Head of caudate nucleus (tissue), 42 donors: ENCODE data around the gene TRIM61.
"Not testable (repeated sequence)": the region's sequence is repeated elsewhere in the genome, so short reads cannot be mapped to it uniquely, and the experiment has no call there.

Experiments
- DNase-seq, 42 donors: peaks; one replicate each; pipeline versions ENCODE4 v3.0.0 to v3.0.0-alpha.2; 2020 to 2021; ENCODE audit warnings: mixed read lengths in 7 of 42
- intact Hi-C: fragments of 100-400 bp; cut with DNase I; formaldehyde crosslinking; loops from one replicate; pipeline ENCODE4 v1.15.0; 2022

TRIM61 gene

DNA sequence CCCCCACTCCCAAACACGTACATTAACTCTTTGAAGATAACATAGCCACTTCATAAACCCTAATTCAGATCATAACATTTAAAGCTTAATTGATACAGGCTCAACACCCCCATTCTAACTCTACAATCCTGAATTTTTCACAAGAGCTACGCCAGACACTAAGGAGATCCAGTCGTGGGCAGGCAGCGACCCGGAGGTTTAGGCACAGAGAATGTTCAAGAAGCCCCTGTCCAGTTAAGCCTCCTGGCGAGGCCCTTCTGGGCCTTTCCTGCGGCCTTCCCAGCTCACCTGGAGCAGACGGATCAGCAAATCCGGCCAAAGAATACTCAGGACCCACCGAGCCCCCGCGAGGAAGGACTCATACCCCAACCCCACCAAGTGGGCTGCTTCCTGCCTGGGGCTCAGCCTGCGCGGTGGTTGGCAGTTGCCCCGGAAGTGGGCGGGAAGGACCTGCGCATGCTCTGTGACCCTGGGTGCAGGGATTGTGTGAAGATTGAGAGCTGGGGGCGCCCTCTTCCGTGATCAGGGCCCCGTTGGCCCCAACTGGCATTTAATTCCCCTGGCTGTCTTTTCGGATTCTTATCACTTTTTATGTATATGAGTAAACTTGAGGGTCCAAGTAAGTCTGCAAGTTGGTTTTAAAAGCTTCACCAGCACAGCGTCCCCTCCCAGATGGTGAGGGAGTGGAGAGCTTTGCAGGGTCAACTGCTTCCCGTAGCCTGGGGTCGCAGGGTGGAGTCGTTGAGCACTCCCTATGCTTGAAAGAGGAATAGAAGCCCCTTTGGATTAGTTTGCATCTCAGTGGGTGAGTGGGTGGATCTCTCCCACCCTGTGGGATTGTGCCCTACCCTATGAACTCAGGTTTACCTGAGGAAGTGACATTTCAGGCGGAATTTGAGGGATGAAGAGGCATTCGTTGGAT, at the start of gene TRIM61:
TSS of gene TRIM61 (minus strand) at position 415 of the 922 bp plus-strand sequence. CDS start 7,655 bp downstream, outside the sequence.
- intact Hi-C loops: no loop called here
- DNase-seq: peak in 41 of 42 donors; percentile 23 to 88 (median 68)

GRCh38 chr4:165025782-165026181, 48.3 kb upstream of the TRIM61 start:
- intact Hi-C loops: not testable (repeated sequence)

DNA sequence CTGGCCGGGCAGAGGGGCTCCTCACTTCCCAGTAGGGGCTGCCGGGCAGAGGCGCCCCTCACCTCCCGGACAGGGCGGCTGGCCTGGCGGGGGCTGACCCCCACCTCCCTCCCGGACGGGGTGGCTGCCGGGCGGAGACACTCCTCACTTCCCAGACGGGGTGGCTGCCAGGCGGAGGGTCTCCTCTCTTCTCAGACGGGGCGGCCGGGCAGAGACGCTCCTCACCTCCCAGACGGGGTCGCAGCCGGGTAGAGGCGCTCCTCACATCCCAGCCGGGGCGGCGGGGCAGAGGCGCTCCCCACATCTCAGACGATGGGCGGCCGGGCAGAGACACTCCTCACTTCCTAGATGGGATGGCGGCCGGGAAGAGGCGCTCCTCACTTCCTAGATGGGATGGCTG, 42.5 kb upstream of the TRIM61 start:
- DNase-seq, intact Hi-C loops: not testable (repeated sequence)

More at GRCh38 chr4:165025782-165026181, 48.3 kb upstream of the TRIM61 start:
- not testable (repeated sequence) for DNase-seq

GRCh38 chr4:165016971-165017370, 39.5 kb upstream of the TRIM61 start:
- no peak for DNase-seq
- intact Hi-C loops: no loop called here

GRCh38 chr4:165013691-165014090, 36.2 kb upstream of the TRIM61 start:
- intact Hi-C loops: no loop called here
- no peak for DNase-seq

DNA sequence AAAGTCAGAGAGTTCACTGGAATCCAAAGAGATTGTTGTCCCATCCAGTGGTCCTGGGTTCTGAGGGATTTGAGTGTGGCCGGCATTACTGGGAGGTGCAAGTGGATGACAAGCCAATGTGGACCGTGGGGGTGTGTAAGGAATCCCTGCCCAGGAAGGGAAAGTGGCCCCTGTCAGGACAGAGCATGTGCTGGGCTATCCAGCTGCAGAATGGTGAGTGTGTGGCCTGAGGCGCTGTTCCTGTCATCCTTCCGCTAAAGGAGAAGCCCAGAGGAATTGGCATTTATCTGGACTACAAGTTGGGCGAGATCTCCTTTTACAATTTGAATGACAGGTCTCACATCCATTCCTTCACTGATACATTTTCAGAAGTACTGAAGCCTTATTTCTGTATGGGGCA, 33.9 kb upstream of the TRIM61 start:
- intact Hi-C loops: no loop called here
- no peak for DNase-seq

GRCh38 chr4:165010991-165011390, 33.5 kb upstream of the TRIM61 start:
- no peak for DNase-seq
- intact Hi-C loops: no loop called here

DNA sequence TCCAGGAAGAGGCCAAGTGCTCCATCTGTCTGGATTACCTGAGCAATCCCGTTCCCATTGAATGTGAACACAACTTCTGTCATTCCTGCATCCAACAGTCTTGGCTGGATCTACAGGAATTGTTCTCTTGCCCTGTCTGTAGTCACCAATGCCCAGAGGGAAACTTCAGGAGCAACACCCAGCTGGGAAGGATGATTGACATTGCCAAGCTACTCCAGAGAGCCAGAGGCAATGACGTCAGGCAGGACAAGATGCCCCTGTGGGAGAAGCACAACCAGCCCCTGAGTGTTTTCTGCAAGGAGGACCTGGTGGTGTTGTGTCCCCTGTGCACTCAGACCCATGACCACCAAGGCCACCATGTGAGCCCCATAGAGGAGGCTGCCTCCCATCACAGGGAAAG, 33.0 kb upstream of the TRIM61 start:
- intact Hi-C loops: no loop called here
- no peak for DNase-seq

DNA sequence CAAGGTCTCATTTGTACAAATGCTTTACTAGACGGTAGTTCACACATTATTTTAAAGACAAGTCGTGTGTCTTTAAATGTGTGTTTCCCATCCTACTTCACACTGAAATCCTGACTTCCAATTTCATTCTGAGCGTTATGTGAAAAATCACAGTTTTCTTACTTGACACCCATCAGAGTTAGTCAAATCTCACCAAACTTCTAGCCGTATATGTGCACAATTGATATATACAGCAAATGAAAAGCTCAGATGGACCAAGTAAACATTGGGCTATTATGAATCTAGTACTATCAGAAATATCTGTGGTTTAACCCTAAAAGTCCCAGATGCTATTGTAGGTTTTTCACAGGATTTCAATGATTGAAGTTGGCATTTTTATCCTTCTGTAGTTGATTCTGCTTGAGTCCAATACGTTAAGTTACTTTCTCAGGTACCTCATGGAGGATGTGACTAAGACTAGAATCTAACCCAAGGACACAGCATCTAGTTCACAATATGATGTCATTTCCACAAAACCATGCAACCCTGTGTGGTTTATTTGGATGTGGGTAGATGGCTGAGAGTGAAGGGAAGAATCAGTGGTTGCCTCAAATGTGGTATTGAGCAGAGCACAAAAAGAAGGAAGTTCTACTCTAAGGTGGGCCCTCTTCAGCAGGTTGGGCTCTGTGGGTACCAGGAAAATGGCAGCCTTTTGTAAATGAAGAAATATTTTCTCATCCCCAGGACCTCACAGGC, 32.2 kb upstream of the TRIM61 start:
- no peak for DNase-seq
- intact Hi-C loops: no loop called here

GRCh38 chr4:165006886-165007285, 29.4 kb upstream of the TRIM61 start:
- intact Hi-C loops: no loop called here
- no peak for DNase-seq

GRCh38 chr4:165006456-165006855, 29.0 kb upstream of the TRIM61 start:
- DNase-seq: no peak
- intact Hi-C loops: no loop called here

DNA sequence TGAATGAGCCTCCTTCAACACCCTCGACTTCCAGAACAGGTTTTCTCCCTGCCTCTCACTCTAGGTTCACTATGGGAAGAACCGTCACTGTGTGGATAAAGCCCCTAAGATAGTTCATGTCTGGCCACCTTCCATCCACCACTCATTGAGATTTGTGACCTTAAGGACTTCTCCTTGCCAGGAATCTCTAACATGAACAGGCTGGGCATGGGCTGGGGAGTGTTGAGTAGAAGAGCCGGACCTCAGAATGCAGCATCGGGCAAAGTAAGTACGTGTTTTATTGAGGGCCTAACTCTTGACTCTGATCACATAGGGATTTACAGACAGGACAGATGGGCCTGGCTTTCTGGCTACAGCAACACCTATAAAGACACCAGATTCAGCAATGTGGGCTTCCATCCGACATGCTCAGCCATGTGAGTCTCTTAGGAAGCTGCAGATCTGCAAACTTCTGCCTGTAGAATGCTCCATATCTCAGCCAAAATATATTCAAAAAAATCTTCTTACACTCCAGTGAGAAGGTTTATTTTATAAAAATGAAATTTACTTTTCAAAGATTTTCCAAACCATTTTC, 28.0 kb upstream of the TRIM61 start:
- intact Hi-C loops: no loop called here
- no peak for DNase-seq

- intact Hi-C loops, DNase-seq: not testable (repeated sequence)
Observed at GRCh38 chr4:165001957-165002356, 24.5 kb upstream of the TRIM61 start.

DNA sequence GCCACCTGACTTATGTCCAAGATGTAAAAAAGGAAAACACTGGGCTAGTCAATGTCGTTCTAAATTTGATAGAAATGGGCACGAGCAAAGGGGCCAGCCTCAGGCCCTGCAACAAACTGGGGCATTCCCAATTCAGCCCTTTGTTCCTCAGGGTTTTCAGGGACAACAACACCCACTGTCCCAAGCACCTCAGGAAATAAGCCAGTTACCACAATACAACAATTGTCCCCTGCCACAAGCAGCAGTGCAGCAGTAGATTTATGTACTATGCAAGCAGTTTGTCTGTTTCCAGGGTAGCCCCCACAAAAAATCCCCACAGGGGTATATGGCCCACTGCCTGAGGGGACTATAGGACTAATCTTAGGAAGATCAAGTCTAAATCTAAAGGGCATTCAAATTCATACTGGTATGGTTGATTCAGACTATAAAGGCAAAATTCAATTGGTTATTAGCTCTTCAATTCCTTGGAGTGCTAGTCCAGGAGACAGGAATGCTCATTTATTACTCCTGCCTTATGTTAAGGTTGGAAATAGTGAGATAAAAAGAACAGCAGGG, 21.1 kb upstream of the TRIM61 start:
- intact Hi-C loops: not testable (repeated sequence)
- DNase-seq: peak in 27 of 42 donors; percentile 6 to 68 (median 39)

- DNase-seq: peak in 24 of 42 donors; percentile 13 to 73 (median 42)
- intact Hi-C loops: no loop called here
Observed at GRCh38 chr4:164997941-164998340, 20.5 kb upstream of the TRIM61 start.

DNA sequence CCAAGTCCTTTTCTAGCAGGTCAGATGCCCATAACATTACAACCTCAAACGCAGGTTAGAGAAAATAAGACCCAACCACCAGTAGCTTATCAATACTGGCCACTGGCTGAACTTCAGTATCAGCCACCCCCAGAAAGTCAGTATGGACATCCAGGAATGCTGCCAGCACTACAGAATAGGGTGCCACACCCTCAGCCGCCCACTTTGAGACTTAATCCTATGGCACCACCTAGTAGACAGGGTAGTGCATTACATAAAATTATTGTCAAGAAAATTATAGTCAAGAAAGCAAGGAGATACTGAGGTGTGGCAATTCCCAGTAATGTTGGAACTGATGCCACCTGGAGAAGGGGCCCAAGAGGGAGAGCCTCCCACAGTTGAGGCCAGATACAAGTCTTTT, 19.9 kb upstream of the TRIM61 start:
- DNase-seq: peak in 9 of 42 donors; percentile 9 to 58 (median 22)
- intact Hi-C loops: no loop called here

DNA sequence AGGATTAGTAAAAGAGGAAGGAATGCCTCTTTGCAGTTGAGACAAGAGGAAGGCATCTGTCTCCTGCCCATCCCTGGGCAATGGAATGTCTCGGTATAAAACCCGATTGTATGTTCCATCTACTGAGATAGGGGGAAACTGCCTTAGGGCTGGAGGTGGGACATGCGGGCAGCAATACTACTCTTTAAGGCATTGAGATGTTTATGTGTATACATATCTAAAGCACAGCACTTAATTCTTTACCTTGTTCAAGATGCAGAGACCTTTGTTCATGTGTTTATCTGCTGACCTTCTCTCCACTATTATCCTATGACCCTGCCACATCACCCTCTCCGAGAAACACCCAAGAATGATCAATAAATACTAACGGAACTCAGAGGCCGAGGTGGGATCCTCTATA, 18.7 kb upstream of the TRIM61 start:
- intact Hi-C loops, DNase-seq: not testable (repeated sequence)

DNA sequence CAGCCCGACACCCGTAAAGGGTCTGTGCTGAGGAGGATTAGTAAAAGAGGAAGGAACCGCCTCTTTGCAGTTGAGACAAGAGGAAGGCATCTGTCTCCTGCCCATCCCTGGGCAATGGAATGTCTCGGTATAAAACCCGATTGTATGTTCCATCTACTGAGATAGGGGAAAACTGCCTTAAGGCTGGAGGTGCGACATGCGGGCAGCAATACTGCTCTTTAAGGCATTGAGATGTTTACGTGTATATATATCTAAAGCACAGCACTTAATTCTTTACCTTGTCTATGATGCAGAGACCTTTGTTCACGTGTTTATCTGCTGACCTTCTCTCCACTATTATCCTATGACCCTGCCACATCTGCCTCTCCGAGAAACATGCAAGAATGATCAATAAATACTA, 13.3 kb upstream of the TRIM61 start:
- intact Hi-C loops, DNase-seq: not testable (repeated sequence)

GRCh38 chr4:164989471-164989870, 12.0 kb upstream of the TRIM61 start:
- DNase-seq: peak in 1 of 42 donors; percentile 13
- intact Hi-C loops: no loop called here
